Activated gamma-delta T cell treated with anti-CD3 and anti-CD28 coated beads, Interleukin-2, amount 50 U/mL, for 16 hours (primary cell): ENCODE data around the gene ATP11B.

Experiments
- DNase-seq: peaks from one replicate; pipeline ENCODE4 v3.0.0-alpha.2; 2020; ENCODE audit warnings: low read depth

The ATP11B gene

GRCh38 chr3:182792901-182793662, at the start of gene ATP11B:
TSS of gene ATP11B (plus strand) at chr3:182793504. CDS start at chr3:182793760, 256 bp downstream.
- peak; percentile 67 for DNase-seq

- DNase-seq: no peak
Measured at GRCh38 chr3:182746959-182747358, 46.3 kb upstream of the ATP11B start.

- no peak for DNase-seq
Measured at GRCh38 chr3:182755308-182755707, 38.0 kb upstream of the ATP11B start.

GRCh38 chr3:182755712-182756111, 37.6 kb upstream of the ATP11B start:
- DNase-seq: no peak

GRCh38 chr3:182760576-182761164, 32.6 kb upstream of the ATP11B start:
- DNase-seq: no peak

GRCh38 chr3:182763896-182764295, 29.4 kb upstream of the ATP11B start:
- no peak for DNase-seq

- DNase-seq: no peak
Measured at GRCh38 chr3:182765287-182765686, 28.0 kb upstream of the ATP11B start.

- DNase-seq: no peak
Measured at GRCh38 chr3:182766099-182766498, 27.2 kb upstream of the ATP11B start.

GRCh38 chr3:182768413-182768812, 24.9 kb upstream of the ATP11B start:
- DNase-seq: no peak

- DNase-seq: no peak
Measured at GRCh38 chr3:182769673-182770072, 23.6 kb upstream of the ATP11B start.

- DNase-seq: no peak
Measured at GRCh38 chr3:182782149-182782548, 11.2 kb upstream of the ATP11B start.

GRCh38 chr3:182783106-182783505, 10.2 kb upstream of the ATP11B start:
- DNase-seq: no peak

GRCh38 chr3:182784542-182784941, 8.8 kb upstream of the ATP11B start:
- no peak for DNase-seq

- DNase-seq: no peak
Measured at GRCh38 chr3:182785142-182785541, 8.2 kb upstream of the ATP11B start.

GRCh38 chr3:182785756-182786155, 7.5 kb upstream of the ATP11B start:
- DNase-seq: no peak

GRCh38 chr3:182786564-182787196, 6.6 kb upstream of the ATP11B start:
- no peak for DNase-seq

- DNase-seq: no peak
Measured at GRCh38 chr3:182787302-182788036, 5.8 kb upstream of the ATP11B start.

- no peak for DNase-seq
Measured at GRCh38 chr3:182789371-182789770, 3.9 kb upstream of the ATP11B start.

- no peak for DNase-seq
Measured at GRCh38 chr3:182790612-182791011, 2.7 kb upstream of the ATP11B start.

GRCh38 chr3:182793663-182794454, 555 bp downstream of the ATP11B start:
- DNase-seq: peak; percentile 30

GRCh38 chr3:182794455-182795388, 1.4 kb downstream of the ATP11B start:
- no peak for DNase-seq
